HG03469 (cell line): ENCODE data around the gene CCDC59.
"Not testable (repeated sequence)": the region's sequence is repeated elsewhere in the genome, so short reads cannot be mapped to it uniquely, and the experiment has no call there.

ENCODE experiments used
- ATAC-seq: cut with Tn5 transposase; IDR thresholded peaks from one replicate; pipeline ENCODE4 v1.9.1; 2021; ENCODE audit warnings: mild to moderate bottlenecking, moderate library complexity, moderate number of reproducible peaks; ENCODE audit not compliant: unreplicated experiment

CCDC59 gene

GRCh38 chr12:82358200-82359114, at the start of gene CCDC59, which contains the start of gene METTL25:
TSS of gene CCDC59 (minus strand) at chr12:82358387. CDS start at chr12:82358376, 11 bp downstream.
TSS of gene METTL25 (plus strand) at chr12:82358529. CDS start at chr12:82358566, 37 bp downstream.
- peak; percentile 92 for ATAC-seq

- no peak for ATAC-seq
Measured at GRCh38 chr12:82407481-82407880, 49.3 kb upstream of the CCDC59 start.

GRCh38 chr12:82406651-82407050, 48.5 kb upstream of the CCDC59 start:
- no peak for ATAC-seq

GRCh38 chr12:82400819-82401218, 42.6 kb upstream of the CCDC59 start:
- no peak for ATAC-seq

GRCh38 chr12:82398879-82399278, 40.7 kb upstream of the CCDC59 start:
- no peak for ATAC-seq

- ATAC-seq, result peak; percentile 46
Measured at GRCh38 chr12:82383930-82384552, 25.9 kb upstream of the CCDC59 start.

- no peak for ATAC-seq
Measured at GRCh38 chr12:82378997-82379396, 20.8 kb upstream of the CCDC59 start.

GRCh38 chr12:82375201-82375600, 17.0 kb upstream of the CCDC59 start:
- no peak for ATAC-seq

- no peak for ATAC-seq
Measured at GRCh38 chr12:82366197-82366596, 8.0 kb upstream of the CCDC59 start.

- no peak for ATAC-seq
Measured at GRCh38 chr12:82363990-82364389, 5.8 kb upstream of the CCDC59 start.

GRCh38 chr12:82361461-82361915, 3.3 kb upstream of the CCDC59 start:
- ATAC-seq, result no peak

- not testable (repeated sequence) for ATAC-seq
Measured at GRCh38 chr12:82360834-82361233, 2.6 kb upstream of the CCDC59 start.

GRCh38 chr12:82359115-82359478, 910 bp upstream of the CCDC59 start:
- ATAC-seq, result no peak

GRCh38 chr12:82357845-82358199, 365 bp downstream of the CCDC59 start:
- no peak for ATAC-seq

GRCh38 chr12:82357340-82357739, 847 bp downstream of the CCDC59 start:
- no peak for ATAC-seq

- ATAC-seq, result no peak
Measured at GRCh38 chr12:82351390-82351789, 6.8 kb downstream of the CCDC59 start.

- ATAC-seq, result no peak
Measured at GRCh38 chr12:82350161-82350560, 8.0 kb downstream of the CCDC59 start.

- no peak for ATAC-seq
Measured at GRCh38 chr12:82329508-82329907, 28.7 kb downstream of the CCDC59 start.

GRCh38 chr12:82327861-82328260, 30.3 kb downstream of the CCDC59 start:
- ATAC-seq, result no peak

GRCh38 chr12:82326905-82327503, 31.2 kb downstream of the CCDC59 start:
- no peak for ATAC-seq

GRCh38 chr12:82325540-82326336, 32.4 kb downstream of the CCDC59 start:
- ATAC-seq, result no peak
